Thymus (tissue), 11 donors: ENCODE data around the gene GLP2R. TPM values are rescaled to one million over a fixed set of nuclear protein-coding genes. Genes with fewer than 3 reads are reported as not detected.

Experiments
- DNase-seq, 9 donors: peaks; one replicate each; pipeline ENCODE4 v3.0.0-alpha.2; 2013; ENCODE audit warnings: low spot score in 9 of 9, low read depth in 6 of 9, missing footprints in 1 of 9
- H3K27ac ChIP-seq, 2 donors: one replicate each; pipeline ENCODE4 v1.5.1; 2013; ENCODE audit warnings: control low read depth in 1 of 2, low read depth in 1 of 2, low read length in 1 of 2, mild to moderate bottlenecking in 1 of 2, moderate library complexity in 1 of 2
- H3K27me3 ChIP-seq, 2 donors: one replicate each; pipeline ENCODE4 v1.5.1; 2013; ENCODE audit warnings: low read length in 1 of 2; ENCODE audit not compliant: control insufficient read depth in 2 of 2, insufficient read depth in 1 of 2
- H3K36me3 ChIP-seq, 2 donors: one replicate each; pipeline ENCODE4 v1.5.1; 2013; ENCODE audit warnings: low read length in 1 of 2, mild to moderate bottlenecking in 1 of 2, moderate library complexity in 1 of 2; ENCODE audit not compliant: control insufficient read depth in 2 of 2, insufficient read depth in 2 of 2
- H3K4me1 ChIP-seq, 2 donors: one replicate each; pipeline ENCODE4 v1.5.1; 2013; ENCODE audit warnings: low read length in 2 of 2; ENCODE audit not compliant: control insufficient read depth in 2 of 2, insufficient read depth in 2 of 2
- H3K4me3 ChIP-seq, 2 donors: one replicate each; pipeline ENCODE4 v1.5.1; 2013; ENCODE audit warnings: low read length in 2 of 2, control low read depth in 1 of 2, mild to moderate bottlenecking in 1 of 2
- H3K9me3 ChIP-seq, 2 donors: one replicate each; pipeline ENCODE4 v1.5.1; 2013; ENCODE audit warnings: low read length in 1 of 2, mild to moderate bottlenecking in 1 of 2; ENCODE audit not compliant: control insufficient read depth in 2 of 2, insufficient read depth in 1 of 2
- WGBS: extraction: QIAGEN DNeasy Blood & Tissue Kit; methylation state at CpG from one replicate; pipeline ENCODE4 v1.1.7; 2013; 5-methylcytosine and 5-hydroxymethylcytosine counted together
- polyA plus RNA-seq: library from polyadenylated mRNA; stranded (reverse); fragments of 200-250 nt; gene quantifications from one replicate; pipeline ENCODE4 v1.2.3, GENCODE V29; 2013
- total RNA-seq: library from RNA; stranded (reverse); fragments of 120-200 nt; gene quantifications from one replicate; pipeline ENCODE4 v1.2.4, GENCODE V29; 2013
- donor health status: healthy.

The GLP2R gene
- total and polyA plus RNA-seq, 2 donors = 0.05 to 0.09 TPM

GRCh38 chr17:9897372-9897968 is 71.7 kb downstream of the GLP2R start:
- no peaks in the 10 kb centered on the region for H3K4me1 ChIP-seq
- H3K27me3 ChIP-seq = peaks cover 0 to 24% of the 10 kb centered on the region in 2 donors
- H3K27ac ChIP-seq = no peak overlapping the region
- WGBS = 90% methylated on average over 13 of the region's 13 CpGs
- no peak for DNase-seq
- H3K4me3 ChIP-seq = no peak overlapping the region
- no peaks in the 10 kb centered on the region for H3K9me3 ChIP-seq
- H3K36me3 ChIP-seq = no peaks in the 10 kb centered on the region

GRCh38 chr17:9898812-9899211 is 73.1 kb downstream of the GLP2R start:
- 96% methylated on average over 8 of the region's 8 CpGs for WGBS
- Histone ChIP-seq H3K27ac (no peak overlapping the region), H3K27me3 (peaks cover 0 to 24% of the 10 kb centered on the region in 2 donors)

GRCh38 chr17:9899280-9900043 is 73.7 kb downstream of the GLP2R start:
- H3K36me3 ChIP-seq = no peaks in the 10 kb centered on the region
- WGBS = 81% methylated on average over 21 of the region's 21 CpGs
- DNase-seq = no peak
- H3K4me1 ChIP-seq = no peaks in the 10 kb centered on the region
- H3K4me3 ChIP-seq = no peak overlapping the region
- peaks cover 0 to 24% of the 10 kb centered on the region in 2 donors for H3K27me3 ChIP-seq
- no peaks in the 10 kb centered on the region for H3K9me3 ChIP-seq
- H3K27ac ChIP-seq = no peak overlapping the region

More at GRCh38 chr17:9898812-9899211, 73.1 kb downstream of the GLP2R start:
- H3K9me3 ChIP-seq = no peaks in the 10 kb centered on the region
- H3K4me3 ChIP-seq = no peak overlapping the region
- DNase-seq = no peak
- H3K36me3 ChIP-seq = no peaks in the 10 kb centered on the region
- no peaks in the 10 kb centered on the region for H3K4me1 ChIP-seq

GRCh38 chr17:9900044-9900594 is 74.4 kb downstream of the GLP2R start:
- no peak for DNase-seq
- Histone ChIP-seq H3K4me1 (no peaks in the 10 kb centered on the region), H3K9me3 (no peaks in the 10 kb centered on the region), H3K27me3 (peaks cover 0 to 24% of the 10 kb centered on the region in 2 donors), H3K27ac (no peak overlapping the region), H3K36me3 (no peaks in the 10 kb centered on the region), H3K4me3 (no peak overlapping the region)
- WGBS = 43% methylated on average over 8 of the region's 8 CpGs

GRCh38 chr17:9900784-9901183 is 75.1 kb downstream of the GLP2R start:
- no peak overlapping the region for H3K27ac ChIP-seq
- no peaks in the 10 kb centered on the region for H3K9me3 ChIP-seq
- no peaks in the 10 kb centered on the region for H3K4me1 ChIP-seq
- peaks cover 0 to 24% of the 10 kb centered on the region in 2 donors for H3K27me3 ChIP-seq
- H3K4me3 ChIP-seq = no peak overlapping the region
- no peaks in the 10 kb centered on the region for H3K36me3 ChIP-seq
- DNase-seq = no peak
- WGBS = 22% methylated on average over 8 of the region's 8 CpGs

GRCh38 chr17:9902120-9902519 is 76.4 kb downstream of the GLP2R start:
- Histone ChIP-seq H3K27me3 (peaks cover 0 to 24% of the 10 kb centered on the region in 2 donors), H3K36me3 (no peaks in the 10 kb centered on the region), H3K4me3 (no peak overlapping the region), H3K9me3 (no peaks in the 10 kb centered on the region), H3K27ac (no peak overlapping the region), H3K4me1 (no peaks in the 10 kb centered on the region)
- DNase-seq = no peak
- WGBS = 54% methylated on average over 2 of the region's 2 CpGs

GRCh38 chr17:9904277-9905077 is 78.8 kb downstream of the GLP2R start:
- WGBS = 97% methylated on average over 35 of the region's 35 CpGs
- no peak overlapping the region for H3K4me3 ChIP-seq
- no peaks in the 10 kb centered on the region for H3K36me3 ChIP-seq
- H3K27ac ChIP-seq = no peak overlapping the region
- H3K9me3 ChIP-seq = no peaks in the 10 kb centered on the region
- H3K27me3 ChIP-seq = peaks cover 0 to 19% of the 10 kb centered on the region in 2 donors
- no peak for DNase-seq
- no peaks in the 10 kb centered on the region for H3K4me1 ChIP-seq

- Histone ChIP-seq H3K27me3 (peaks cover 0 to 16% of the 10 kb centered on the region in 2 donors), H3K9me3 (no peaks in the 10 kb centered on the region), H3K36me3 (no peaks in the 10 kb centered on the region), H3K4me1 (no peaks in the 10 kb centered on the region), H3K4me3 (no peak within 1 kb of the TSS), H3K27ac (no peak within 1 kb of the TSS)
- WGBS = 95% methylated on average over 11 of the region's 11 CpGs
- DNase-seq = no peak
Observed at GRCh38 chr17:9905078-9905415, 79.3 kb downstream of the GLP2R start, which contains the start of gene RCVRN. Gene RCVRN, minus strand, starts transcription at chr17:9905271. Its CDS starts 91 bp downstream, at chr17:9905180.
